GM19397 (cell line): ENCODE results near the gene GLRX5.
"Not testable (repeated sequence)": the region's sequence is repeated elsewhere in the genome, so short reads cannot be mapped to it uniquely, and the experiment has no call there.

Experiments
- ATAC-seq: cut with Tn5 transposase; IDR thresholded peaks from one replicate; pipeline ENCODE4 v1.9.1; 2021; ENCODE audit warnings: mild to moderate bottlenecking, moderate library complexity; ENCODE audit not compliant: unreplicated experiment

The GLRX5 gene

DNA sequence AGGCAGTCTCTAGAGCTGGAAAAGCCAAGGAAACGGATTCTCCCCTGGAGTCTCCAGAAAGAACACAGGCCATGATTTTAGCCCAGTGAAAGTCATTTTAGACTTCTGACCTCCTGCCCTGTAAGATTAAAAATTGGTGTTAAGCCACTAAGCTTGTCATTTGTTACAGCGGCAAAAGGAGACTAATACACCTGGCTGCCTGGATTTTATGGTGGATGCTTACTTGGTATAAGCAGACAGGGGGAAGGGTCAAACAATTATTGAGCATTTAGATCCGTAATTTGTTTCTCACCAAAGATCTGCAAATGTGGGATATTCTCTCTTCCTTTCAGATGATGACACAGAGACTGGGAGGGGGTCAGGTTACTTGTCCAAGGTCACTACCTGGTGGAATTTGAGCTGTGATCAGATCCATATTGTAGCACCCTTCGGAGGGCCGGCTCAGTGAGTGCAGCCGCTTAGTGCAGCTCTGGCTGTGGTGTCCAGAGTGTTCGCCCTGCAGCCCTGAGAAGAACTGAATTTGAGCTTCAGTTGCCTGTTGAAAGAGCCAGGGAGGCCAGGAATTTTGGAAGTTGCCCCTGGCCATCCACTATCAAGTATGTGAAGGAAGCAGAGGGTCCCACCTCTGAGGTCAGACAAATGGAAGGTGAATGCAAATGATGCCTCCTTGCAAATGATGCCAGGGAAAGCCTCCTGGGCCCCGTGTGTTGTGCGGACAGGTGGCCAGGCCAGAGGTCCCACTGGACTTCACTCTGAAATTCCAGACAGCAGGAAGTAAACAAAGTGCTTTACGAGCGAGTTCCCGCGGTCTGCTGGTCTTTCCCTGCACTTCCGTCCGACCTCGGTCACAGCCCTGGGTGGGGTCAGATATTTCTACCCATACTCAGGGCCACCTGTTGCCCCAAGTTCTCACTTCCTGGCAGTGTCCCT is 15.1 kb downstream of the GLRX5 start:
- no peak for ATAC-seq

DNA sequence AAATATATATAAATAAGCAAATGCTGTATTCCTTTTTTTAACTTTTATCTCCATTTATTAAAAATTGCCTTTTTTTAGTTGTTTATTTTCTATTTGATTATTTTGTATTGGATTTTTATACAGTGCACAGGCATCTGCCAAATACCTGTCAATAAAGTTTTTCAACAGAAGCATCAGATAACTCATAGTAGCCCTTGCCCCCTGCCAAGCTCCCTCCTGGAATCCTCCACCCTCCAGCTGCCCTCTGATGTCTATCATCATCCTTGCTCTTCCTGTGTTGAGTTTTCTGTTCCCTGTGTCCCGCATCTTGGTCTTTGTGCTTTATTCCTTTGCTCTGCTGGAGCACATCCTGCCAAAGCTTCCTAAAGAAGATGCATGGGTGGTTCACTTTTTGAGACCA is 16.6 kb downstream of the GLRX5 start:
- ATAC-seq: no peak

DNA sequence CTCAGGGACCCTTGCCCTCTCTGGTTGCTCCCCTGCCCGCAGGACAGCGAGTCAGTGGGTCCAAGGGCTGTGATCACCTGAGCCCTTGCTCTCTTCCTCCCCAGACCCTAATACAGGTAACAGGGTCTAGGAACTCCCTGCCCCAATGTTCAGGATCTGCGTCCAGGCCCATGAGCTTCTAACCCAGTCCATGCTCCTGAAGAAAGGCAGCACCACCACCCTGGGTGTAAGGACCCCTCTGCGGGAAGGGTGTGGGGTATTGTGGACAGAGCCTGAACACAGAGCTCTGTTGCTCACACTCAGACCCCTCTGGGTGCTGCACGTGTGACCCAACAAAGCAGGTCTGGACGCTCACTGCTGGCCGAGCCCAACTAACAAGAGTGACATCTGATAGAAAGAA is 18.3 kb downstream of the GLRX5 start:
- no peak for ATAC-seq

DNA sequence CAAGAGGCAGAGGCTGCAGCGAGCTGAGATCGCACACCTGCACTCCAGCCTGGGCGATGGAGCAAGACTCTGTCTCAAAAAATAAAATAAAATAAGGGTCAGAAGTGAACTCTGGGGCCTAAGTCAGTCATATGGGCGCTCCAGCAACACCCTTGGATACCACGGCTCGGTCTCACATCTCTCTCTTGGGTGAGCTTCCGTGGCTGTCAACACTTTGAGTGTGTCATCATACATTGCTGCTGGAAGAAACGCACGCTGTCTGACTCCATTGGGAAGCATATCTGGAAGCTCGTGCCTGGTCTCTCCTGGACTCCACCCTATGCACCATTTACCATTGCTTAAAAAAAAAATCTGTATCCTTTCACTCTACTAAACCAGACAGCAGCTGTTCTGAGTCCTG is 20.2 kb downstream of the GLRX5 start:
- ATAC-seq: no peak

DNA sequence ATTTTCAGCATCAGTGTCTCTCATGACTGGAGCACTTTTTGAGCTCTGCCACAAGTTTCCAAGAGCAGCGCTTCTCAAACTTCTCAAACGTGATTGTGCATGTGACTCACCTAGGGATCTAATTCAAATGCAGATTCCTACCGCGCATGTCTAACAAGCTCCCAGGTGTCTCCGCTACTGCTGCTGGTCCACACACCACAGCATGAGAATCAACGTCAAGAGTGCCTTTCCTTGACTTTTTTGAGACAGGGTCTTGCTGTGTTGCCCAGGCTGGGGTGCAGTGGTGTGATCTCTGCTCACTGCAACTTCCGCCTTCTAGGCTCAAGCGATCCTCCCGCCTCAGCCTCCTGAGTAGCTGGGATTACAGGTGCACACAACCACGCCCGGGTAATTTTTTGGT is 22.4 kb downstream of the GLRX5 start:
- ATAC-seq: no peak

DNA sequence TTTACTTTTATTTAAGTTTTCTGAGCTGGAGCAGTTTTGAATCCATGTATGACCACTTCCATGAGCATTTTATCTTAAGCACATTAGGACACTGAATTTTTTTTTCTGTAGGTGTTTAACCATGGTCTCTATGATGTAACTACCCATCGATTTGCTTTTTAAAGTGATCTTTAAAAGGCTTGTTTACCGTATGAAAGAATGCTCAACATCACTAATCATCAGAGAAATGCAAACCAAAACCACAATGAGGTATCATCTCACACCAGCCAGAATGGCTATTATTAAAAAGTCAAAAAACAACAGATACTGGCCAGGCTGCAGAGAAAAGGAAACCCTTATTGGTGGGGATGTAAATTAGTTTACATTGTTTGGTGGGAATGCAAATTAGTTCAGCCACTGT is 23.0 kb downstream of the GLRX5 start:
- no peak for ATAC-seq

DNA sequence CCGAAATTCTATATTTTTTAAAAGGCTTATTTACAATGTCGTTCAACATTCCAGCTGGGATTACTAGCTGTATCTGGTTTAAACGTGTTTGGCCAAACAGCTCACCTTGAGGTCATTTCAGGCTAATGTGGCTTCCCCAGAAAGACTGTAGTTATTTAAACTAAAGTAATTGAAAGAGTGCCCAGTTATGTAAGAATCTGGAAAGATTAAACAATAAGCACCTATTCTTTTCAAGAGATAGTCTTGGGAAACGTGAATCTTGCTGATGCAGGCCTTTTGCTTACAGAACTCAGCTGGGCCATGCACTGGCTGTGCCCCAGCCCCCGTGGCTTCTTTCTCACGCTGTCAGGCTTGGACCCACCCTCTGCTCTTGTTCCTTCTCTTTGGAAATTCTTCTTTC is 24.4 kb downstream of the GLRX5 start:
- no peak for ATAC-seq

DNA sequence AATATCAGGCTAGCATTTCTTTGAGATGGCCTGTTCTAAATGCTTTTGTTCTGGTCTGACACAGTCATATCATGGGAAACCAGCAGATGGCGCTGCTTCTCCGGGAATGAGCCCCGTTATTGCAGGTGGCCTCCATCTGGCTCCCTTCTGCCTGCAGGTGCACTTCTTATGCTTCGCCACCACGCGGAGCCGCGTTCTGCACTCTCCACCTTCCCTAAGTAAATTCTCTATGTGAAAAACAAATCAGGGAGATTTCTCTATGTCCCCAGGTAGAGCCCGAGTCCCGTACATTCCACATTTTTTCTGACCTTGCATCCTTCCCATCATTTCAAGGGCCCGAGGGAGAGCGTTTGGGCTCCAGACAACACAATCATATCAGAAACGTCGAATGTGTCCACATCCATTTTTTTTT is 26.2 kb downstream of the GLRX5 start:
- peak; percentile 87 for ATAC-seq

DNA sequence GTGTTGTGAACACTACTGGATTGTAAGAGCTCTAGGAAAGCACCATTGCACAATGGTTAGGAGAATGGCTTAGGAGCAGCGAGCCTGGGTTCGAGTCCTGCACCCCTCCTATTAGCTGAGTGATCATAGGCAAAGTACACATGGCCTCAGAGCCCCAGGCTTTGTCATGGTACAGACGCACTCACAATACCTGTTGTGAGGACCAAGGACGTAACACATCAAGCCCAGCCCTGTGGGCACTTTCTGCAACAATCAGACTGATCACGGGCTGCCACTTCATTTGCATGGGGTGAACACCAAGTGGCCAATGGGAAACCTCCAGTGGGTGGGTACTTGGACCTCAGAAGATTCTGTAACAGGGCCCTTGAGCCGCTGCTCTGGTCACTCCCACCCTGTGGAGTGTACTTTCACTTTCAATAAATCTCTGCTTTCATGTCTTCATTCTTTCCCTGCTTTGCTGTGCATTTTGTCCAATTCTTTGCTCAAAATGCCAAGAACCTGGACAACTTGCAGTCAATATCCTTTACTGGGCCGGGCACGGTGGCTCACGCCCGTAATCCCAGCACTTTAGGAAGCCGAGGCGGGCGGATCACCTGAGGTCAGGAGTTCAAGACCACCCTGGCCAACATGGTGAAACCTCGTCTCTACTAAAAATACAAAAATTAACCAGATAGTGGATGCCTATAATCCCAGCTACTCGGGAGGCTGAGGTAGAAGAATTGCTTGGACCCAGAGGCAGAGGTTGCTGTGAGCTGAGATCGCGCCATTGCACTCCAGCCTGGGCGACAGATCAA is 28.2 kb downstream of the GLRX5 start:
- ATAC-seq: no peak

DNA sequence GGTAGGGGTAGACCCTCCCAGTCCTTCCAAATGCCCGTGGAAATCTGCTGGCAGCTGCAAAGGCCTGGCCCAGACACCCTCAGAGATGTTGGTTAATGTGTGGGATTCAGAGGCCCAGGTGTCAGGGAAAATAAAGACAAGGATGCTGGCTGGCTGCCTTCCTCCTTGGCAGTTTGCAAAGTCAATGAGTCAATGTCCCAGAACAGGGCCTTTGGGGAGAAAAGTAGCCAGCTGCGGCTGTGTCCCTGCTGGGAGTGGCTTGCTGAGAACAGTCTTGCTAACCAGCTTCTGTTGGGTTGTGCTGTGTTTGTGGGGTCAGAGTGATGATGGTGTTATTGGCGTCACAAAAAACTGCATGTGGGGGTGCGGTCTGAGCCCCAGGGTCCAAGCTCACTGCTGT is 29.2 kb downstream of the GLRX5 start:
- no peak for ATAC-seq

DNA sequence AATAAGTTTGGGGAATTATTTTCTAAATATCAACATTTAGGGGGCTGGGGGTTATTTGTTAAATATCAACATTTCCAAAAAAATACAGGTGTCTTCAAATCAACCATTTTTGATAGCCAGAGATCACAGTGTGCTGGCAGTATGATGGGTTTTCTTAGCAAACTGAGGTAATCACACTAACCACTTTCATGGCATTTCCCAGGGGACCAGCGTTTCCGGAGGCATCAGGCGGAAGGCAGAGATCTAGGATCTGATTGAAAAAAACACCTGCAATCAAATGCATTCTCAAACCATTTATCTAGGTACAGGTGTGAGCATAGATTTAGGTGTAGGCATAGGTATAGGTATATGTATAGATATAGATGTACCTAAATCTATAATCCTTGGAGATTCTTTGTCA is 34.6 kb downstream of the GLRX5 start:
- ATAC-seq: no peak

DNA sequence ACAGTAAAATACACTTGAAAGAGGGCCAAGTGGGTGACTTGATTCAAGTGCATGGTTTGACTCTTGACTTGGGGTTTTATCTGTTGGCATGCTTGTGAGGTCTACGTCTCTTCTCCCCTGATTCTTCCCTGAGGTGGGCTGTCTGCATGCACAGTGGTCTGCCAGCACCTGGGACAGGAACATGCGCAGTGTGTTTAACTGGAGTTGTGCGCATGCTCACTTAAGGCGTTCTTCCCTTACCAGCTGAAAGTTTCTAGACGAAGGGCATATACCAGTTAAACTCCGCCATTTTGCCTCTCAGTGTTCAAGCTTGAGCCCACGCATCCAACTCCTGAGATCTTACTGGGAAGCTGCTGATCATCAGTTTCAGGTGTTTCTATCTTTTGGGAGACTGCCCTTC is 38.5 kb downstream of the GLRX5 start:
- no peak for ATAC-seq

DNA sequence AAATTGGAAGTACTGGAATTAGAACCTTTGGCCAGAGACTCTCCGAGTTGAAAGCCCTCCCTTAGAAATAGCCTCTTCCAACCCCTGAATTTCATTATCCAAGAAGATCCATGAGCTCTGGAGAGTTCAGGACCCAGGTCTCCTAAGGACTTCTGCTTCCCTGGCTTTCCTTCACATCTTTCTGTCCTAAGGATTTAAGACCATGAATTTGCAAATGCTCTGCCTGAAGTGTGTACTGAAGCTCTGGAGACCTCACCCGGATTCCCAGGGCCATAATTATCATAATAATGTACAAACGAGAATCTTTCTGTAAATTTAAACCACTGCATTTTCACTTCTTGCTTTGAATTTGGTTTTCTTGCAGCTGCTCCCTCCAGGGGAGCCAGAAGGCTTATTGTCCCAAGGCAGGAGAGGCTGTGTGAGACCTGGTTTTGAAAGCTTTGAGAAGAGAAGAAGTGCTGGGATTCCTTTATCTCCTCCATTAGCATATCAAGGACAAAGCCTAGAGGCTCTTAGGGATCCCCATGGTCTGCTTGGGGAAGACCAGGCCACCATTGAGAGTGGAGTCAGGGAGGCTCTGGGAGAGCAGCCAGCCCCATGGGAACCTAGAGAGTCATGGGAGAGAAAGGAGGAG is 41.1 kb downstream of the GLRX5 start:
- no peak for ATAC-seq

DNA sequence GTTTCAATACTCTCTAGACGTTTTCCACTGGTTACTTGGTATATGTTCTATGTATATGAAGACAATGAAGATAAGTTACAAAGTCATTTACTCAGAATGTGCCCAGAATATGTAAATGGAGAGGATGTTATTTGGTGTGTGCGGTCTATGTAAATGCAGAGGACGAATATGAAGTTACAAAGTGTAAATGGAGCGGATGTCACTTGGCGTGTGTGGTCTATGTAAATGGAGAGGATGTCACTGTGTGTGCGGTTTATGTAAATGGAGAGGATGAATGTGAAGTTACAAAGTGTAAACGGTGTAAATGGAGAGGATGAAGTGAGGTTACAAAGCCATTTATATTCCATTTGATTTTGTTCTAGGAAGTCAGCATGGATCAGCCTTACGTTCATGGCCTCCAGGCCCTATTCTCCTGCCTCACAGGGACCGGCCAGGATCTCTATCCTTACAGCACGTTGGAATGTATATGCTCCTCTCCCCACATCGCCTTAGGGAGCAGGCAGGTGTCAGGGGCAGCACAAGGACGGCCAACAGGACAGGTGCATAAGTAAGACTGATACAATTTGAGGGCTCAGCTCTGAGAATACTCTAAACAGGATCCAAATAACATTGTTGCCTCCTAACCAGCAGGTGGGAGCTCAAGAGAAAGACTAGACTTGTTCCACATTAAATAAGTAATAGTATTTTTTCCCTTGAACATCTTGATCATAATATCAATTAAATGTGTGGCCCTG is 42.4 kb downstream of the GLRX5 start:
- ATAC-seq: peak; percentile 97

DNA sequence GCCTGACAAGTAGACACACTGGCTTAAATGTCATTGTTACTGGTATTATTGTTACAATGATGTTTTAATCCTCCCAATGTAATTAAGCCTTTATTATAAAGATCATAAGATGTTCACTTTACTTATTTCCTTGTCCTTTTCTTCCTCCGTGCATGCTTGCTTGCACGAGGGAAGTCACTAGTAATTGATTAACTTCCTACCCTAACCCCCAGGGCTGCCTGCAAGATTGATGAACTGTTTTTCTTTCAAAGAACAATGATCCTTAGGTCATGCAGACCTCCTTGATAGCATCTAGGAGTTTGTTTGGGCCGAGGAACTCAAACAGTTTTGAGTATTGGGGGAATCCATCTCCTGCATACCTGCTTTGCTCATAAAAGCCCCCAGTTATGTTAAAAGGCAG is 43.0 kb downstream of the GLRX5 start:
- ATAC-seq: no peak

DNA sequence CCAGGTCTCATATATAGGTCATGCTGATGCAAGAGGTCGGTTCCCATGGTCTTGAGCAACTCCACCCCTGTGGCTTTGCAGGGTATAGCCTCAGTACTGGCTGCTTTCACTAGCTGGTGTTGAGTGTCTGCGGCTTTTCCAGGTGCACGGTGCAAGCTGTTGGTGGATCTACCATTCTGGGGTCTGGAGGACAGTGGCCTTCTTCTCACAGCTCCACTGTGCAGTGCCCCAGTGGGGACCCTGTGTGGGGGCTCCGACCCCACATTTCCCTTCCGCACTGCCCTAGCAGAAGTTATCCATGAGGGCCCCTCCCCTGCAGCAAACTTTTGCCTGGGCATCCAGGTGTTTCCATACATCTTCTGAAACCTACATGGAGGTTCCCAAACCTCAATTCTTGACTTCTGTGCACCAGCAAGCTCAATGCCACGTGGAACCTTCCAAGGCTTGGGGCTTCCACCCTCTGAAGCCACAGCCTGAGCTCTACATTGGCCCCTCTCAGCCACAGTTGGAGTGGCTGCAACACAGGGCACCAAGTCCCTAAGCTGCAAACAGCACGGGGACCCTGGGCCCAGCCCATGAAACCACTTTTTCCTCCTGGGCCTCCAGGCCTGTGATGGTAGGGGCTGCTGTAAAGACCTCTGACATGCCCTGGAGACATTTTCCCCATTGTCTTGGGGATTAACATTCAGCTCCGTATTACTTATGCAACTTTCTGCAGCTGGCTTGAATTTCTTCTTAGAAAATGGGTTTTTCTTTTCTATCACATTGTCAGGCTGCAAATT is 49.2 kb downstream of the GLRX5 start:
- ATAC-seq: not testable (repeated sequence)

DNA sequence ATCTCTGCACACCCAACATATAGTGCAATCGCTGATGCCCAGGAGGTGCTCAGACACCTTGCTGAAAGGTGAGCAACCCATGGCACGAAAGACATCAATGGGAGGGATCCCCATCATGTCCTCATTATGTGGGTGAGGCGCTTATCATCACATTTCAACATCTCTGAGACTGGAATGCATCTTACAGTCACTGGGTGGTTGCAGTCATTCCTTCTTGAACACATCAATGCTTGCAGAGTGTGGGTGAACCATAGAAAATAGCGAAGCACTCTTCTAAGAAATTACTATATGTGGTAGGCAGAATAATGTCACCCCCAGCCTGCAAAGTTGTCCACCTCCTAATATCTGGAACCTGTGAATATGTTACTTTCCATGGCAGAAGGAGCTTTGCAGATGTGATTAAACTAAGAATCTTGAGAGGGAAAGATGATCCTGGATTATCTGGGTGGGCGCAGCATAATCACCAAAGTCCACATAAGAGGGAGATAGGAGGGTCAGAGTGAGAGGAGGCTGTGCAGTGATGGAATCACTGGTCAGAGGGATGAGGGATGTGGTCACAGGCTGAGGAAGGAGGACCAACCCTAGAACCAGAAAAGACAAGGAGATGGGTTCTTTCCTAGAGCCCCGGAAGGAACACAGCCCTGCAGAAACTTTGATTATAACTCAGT is 51.2 kb downstream of the GLRX5 start:
- ATAC-seq: no peak

DNA sequence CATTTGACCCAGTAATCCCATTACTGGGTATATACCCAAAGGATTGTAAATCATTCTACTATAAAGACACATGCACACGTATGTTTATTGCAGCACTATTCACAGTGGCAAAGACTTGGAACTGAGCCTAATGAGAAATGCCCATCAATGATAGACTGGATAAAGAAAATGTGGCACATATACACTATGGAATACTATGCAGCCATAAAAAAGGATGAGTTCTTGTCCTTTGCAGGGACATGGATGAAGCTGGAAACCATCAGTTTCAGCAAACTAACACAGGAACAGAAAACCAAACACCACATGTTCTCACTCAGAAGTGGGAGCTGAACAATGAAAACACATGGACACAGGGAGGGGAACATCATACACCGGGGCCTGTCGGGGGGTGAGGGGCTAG is 56.3 kb downstream of the GLRX5 start:
- not testable (repeated sequence) for ATAC-seq
